HG02938 (cell line): ENCODE data around the gene SLC9A3.
"Not testable (repeated sequence)": the region's sequence is repeated elsewhere in the genome, so short reads cannot be mapped to it uniquely, and the experiment has no call there.

Experiments used
- ATAC-seq: cut with Tn5 transposase; IDR thresholded peaks from one replicate; pipeline ENCODE4 v1.9.1; 2021; ENCODE audit warnings: mild to moderate bottlenecking, moderate library complexity; ENCODE audit not compliant: unreplicated experiment

Gene SLC9A3

GRCh38 chr5:524234-524972 lies at the start of gene SLC9A3:
TSS of gene SLC9A3 (minus strand) at chr5:524449.
- no peak for ATAC-seq

- ATAC-seq: no peak
Measured at GRCh38 chr5:573976-574375, 49.7 kb upstream of the SLC9A3 start.

DNA sequence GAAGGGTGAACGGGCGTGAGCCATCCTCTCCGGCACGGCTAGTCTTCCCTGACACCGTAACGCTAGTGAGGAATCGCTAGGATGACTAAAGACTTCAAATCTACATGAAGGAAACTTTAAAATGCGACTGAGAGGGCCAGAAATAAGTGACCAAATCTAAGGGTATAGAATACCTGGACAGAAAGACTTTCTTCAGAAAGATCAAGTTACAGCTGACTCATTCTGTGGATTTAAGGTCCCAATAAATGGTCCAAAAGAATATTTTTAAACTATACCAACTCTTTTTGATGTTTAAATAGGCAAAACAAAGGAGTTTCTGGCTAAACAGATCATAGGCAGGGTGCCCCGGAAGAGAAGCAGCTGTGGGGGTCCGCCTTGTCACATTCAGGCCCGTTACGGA lies 49.0 kb upstream of the SLC9A3 start:
- no peak for ATAC-seq

DNA sequence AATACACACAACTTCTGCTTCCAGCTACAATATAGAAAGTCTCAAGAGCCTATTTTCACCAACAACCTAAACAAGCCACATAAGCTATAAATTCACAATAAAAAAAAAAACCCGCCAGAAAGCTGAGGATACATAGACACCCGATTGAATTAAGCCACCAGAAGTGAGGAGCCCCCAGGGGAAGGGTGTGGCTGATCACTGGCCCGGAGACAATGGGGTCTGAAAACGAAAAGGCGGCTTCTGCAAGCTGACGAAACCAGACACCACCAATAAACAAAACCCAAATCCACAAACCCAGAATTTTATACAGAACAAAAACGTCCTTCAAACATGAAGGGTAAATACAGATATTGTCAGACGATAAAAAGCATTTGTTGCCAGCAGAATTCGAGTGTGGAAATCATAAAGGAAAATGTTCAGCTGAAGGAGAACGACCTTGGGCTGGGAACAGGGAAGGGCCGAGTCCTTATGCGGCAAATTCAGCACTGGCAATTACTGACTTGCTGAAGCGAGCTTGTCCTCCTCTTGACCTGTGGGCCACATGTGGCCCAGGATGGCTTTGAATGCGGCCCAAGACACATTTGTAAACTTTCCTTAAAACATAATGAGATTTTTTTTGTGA lies 48.3 kb upstream of the SLC9A3 start:
- no peak for ATAC-seq

GRCh38 chr5:571791-572190 lies 47.5 kb upstream of the SLC9A3 start:
- no peak for ATAC-seq

- no peak for ATAC-seq
Measured at GRCh38 chr5:570886-571285, 46.6 kb upstream of the SLC9A3 start.

- ATAC-seq: no peak
Measured at GRCh38 chr5:570446-570845, 46.2 kb upstream of the SLC9A3 start.

DNA sequence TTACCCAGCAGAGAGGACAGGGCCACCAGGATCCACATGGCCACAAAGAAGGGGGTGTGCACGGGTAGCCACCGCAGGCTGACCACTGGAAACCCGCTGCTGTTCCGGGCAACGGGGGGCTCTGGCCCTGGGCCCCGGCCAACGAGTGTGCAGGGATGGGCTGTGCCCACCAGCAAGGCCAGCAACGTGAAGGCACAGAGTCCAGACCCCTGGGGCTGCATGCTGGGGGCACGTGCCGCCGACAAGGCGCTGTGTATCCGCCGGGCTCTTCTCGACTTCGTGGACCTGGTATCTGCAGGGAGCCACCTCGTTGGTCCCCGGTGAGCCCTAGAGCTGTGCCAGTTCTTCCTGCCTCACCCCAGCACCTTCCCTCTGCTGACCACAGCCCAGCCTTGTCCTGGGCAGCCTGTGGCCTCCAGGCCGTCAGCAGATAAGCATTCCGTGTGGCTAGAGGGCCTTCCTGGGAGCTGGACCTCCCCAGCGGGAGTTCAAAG lies 45.7 kb upstream of the SLC9A3 start:
- ATAC-seq: no peak

DNA sequence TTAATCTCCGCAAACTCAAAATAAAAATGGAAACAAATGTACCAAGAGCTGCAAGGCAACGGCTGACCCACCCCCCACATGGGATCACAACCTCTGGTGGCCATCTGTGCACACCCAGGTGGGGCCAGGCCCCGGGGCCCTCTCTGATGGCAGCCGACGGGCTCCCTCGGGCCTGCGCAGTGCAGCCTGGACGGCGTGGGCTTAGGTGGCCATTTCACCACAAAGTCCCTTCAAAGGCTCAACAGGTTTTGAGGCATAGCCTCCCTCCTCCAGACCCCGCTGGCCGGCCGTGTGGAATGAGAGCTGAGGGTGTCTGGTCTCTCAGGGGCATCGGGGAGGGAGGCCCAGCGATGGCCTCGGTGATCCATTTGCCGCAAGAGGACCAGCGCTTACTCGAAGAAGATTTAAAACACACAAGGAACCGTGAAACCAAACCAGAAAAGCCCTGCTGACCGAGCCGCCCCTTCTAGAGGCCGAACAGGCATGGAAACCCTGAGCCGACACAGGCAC lies 45.2 kb upstream of the SLC9A3 start:
- no peak for ATAC-seq

- no peak for ATAC-seq
Measured at GRCh38 chr5:568809-569208, 44.6 kb upstream of the SLC9A3 start.

DNA sequence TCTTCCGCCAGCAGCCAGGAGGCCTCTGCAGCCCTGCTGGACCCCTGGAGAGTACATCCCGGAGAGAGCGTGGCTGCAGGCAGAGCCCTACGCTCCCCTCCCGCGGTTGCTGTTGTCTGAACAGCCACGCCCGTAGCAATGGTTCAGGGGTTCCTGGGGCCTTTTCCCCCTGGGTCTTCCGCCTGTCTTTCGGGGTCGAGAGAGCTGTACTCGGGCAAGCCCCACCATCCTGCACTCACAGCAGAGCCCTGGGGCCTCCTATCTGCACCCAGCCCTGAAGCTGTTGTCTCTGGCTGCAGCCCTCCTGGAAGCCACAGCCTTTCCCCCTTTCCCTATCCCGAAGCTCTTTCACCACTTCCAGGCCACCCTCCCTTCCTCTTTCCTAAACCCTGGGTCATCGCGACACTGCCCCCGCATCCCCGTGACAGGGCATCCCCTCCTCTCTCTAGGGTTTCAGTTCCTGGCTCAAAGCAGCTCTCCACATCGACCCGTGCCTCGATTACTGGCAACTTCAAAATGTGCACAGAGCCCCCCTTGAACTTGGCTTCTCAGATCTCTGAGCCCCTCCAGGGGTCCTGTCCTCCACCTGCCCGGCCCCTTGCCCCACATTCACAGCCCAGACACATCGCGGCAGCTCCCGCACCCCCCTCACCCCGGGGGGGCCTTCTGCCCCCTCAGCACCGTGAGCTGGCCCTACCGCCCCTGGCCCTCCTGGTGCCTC lies 44.0 kb upstream of the SLC9A3 start:
- ATAC-seq: no peak

GRCh38 chr5:567664-568060 lies 43.4 kb upstream of the SLC9A3 start:
- no peak for ATAC-seq

DNA sequence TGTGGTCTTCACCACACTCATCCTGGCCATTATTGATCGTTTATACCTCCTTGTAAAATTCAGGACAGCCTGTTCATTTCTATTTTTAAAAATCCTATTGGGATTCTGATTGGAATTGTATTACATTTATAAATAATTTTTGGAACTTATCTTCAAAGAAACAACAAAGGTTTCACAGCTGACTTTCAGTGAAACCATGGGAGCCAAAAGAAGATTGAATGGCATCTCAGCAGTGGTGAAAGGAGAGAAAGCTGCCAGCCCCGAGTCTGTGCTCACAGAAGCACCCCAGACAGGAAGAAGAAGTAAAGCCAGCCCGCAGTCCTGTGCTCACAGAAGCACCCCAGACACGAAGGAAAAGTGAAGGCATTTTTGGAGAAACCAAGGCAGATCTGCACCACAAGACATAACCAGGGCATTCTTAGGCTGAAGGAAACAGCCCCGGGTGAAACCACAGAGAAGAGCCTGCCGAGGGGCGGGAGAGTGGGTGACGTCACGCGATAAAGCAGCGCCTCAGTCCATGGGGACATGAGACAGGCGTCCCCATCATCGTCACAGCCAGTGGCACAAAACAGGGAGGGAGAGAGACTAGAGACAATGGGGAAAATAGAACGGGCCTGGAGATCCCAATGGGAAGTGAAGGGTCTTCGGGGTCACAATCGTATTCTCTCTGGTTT lies 42.5 kb upstream of the SLC9A3 start:
- no peak for ATAC-seq

- no peak for ATAC-seq
Measured at GRCh38 chr5:565782-566440, 41.7 kb upstream of the SLC9A3 start.

GRCh38 chr5:561408-561807 lies 37.2 kb upstream of the SLC9A3 start:
- ATAC-seq: no peak

- no peak for ATAC-seq
Measured at GRCh38 chr5:560792-561166, 36.5 kb upstream of the SLC9A3 start.

DNA sequence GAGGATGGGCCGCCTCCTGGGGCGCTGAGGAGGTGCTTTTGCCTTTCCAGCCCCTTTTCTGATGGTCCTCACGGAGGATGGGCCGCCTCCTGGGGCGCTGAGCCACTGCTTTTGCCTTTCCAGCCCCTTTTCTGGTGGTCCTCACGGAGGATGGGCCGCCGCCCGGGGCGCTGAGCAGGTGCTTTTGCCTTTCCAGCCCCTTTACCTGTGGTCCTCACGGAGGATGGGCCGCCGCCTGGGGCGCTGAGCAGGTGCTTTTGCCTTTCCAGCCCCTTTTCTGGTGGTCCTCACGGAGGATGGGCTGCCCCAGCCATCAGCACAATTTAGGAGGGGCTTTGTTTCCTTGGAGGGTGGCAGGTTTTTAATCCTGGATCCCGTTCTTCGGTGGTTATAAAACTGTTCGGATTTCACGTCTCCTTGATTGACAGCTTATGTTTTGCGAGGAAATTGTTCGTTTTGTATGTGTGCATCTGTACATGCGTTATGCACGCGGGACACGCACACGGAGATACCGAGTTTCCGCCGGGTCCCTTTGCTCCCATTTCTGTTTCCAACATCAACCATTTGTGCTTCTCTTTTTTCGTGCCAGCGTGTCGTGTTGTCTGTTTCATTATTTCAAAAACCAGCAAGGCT lies 34.7 kb upstream of the SLC9A3 start:
- no peak for ATAC-seq

DNA sequence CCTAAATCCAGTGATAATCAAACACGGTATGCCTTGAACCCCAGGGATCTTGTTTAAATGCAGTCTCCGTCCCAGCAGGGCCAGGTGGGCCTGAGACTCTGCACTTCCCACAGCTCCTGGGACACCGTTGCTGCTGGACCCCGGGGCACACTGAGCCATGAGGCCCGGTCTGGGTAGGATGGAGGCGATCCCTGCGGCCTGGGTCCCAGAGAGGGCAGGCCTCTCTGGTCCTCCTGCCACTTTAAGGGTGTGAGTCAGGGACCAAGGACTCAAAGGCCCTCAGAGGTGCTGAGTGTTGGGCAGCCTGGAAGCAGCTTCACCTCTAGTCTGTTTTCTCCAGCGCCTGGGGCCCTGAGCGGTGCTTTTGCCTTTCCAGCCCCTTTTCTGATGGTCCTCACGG lies 34.1 kb upstream of the SLC9A3 start:
- ATAC-seq: no peak

GRCh38 chr5:557917-558316 lies 33.7 kb upstream of the SLC9A3 start:
- not testable (repeated sequence) for ATAC-seq

DNA sequence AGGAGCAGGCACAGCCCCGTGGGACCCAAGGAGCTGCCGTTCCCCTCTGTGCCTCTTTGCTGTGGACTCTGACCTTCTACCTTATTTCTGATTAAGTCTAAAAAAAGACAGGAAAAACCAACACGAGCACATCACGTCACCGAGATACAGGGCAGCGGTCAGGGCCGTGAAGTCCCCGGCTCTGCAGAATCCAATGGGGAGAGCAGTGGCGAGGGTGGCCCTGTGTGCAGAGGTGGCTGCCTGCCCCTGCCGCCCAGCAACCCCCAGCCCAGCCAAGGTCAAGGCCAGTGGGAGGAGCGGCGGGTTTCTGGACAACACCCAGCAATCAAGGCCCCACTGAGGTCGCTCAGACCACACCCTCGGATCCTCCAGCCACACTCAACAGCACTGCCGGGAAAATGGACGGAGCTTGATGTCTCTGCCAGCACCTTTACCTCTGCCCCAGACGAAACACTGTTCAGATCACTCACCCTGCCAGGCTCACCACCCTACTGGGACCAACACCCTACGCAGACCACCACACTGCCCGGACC lies 32.7 kb upstream of the SLC9A3 start:
- ATAC-seq: no peak
